ENCODE measurements around the gene SELP.

Gene SELP

DNA sequence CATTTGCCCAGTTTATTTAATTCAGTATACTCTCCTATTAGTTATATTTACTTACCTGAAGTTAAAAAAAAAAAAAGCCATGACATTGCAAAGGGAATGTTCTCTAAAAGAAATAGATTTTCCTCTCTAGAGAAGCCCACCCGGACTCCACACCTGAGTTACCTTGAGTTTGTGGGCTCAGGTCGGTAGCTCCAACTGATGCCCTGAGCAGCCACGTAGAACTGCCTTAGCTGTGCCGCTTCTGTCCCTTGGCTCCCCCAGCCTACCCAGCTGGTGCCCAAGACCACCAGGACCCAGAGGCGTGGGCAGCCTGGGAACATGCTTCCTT, 43.9 kb downstream of the SELP start:
- DNase-seq, result no peak
- in situ Hi-C loops (cut with HindIII; ENCODE audit: low pct_ligation_motif_present, low pct_unique_long_range_greater_than_20kb, low sequenced_read_pairs), result no loop called here

- in situ Hi-C loops (cut with HindIII; ENCODE audit: low pct_ligation_motif_present, low pct_unique_long_range_greater_than_20kb, low sequenced_read_pairs), result no loop called here
- DNase-seq, result no peak
Measured at GRCh38 chr1:169585181-169585580, 44.7 kb downstream of the SELP start.

DNA sequence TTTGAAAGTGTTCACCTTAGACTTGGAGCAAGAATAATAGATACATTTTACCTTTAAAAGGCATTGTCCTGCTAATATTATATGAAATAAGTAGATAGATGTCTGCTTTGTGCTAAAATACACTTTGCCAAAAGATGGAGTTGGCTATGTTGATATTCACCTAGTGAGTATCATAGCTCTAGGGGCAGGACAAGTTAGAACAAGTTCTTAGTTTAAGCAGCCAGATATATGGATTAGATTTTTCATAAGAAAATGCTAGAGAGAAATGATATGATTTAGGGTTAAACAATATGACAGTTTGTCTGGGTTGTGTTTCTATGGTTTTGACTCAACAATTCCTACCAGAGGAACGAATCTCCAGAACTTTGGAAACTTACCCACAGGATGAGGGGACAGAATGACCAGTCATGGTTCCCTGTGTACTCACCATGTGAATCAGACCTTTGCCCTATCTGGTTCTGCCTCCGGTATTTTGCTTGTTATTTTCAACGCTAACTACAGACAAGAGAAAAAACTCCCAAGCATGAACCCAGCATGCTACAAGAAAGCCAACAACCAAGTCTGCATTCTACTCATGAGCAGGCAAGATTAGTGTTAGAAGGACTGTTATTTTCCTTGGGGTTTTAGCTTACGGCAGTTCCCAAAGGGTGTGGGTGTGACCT, 45.3 kb downstream of the SELP start:
- in situ Hi-C loops (cut with HindIII; ENCODE audit: low pct_ligation_motif_present, low pct_unique_long_range_greater_than_20kb, low sequenced_read_pairs), result no loop called here
- DNase-seq, result no peak

DNA sequence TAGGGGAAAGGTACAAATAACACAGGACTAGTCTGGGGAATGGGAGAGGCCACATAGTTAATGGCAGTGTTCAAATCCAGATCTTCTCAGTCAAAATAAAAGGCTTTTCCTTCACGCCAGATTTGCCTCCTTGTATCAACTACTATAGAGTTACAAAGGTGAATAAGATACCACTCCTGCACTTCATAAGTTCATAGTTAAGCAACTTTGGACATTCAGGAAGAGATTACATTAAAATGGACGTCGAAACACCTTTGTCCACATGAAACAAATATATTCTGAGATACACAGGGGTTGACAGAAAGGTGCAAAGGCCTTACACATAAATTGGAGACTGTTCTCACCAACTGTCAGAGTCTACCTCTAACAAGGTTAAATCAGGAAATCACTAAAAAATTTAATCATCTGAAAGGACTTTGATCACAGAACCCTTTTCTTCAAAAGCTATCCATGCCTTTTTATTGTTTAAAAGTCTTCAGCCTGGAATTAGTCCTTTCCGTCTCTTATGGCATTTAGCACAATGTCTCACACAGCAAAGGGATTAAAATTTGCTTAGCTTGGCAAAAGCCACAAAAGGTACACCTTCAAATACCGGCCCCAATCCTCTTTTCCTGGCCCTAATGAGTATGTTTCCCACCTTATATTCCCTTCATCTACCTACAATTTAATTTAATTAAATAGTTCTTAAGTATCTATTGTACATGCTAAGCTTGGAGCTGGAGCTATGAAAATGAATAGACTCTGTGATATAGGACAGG, 51.8 kb downstream of the SELP start:
- DNase-seq, result no peak
- in situ Hi-C loops (cut with HindIII; ENCODE audit: low pct_ligation_motif_present, low pct_unique_long_range_greater_than_20kb, low sequenced_read_pairs), result no loop called here

DNA sequence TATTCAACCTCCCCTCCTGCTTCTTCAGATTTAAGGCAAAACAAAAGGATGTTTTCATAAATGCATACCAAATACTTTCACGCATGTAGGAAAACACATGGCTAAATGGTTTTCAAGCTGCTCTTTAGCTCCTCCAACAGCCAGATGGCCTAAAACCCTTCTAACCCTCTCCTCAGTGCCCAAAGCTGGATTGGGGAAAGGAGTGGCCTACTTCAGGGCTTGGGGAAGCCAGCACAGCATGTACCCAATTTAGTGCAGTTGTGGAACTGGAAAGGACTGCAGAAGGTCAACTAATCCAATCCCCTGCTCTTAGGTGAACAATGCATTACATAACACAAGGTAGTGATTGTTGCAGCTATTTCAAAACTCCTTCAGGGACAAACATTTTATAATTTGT, 53.0 kb downstream of the SELP start:
- in situ Hi-C loops (cut with HindIII; ENCODE audit: low pct_ligation_motif_present, low pct_unique_long_range_greater_than_20kb, low sequenced_read_pairs), result no loop called here
- DNase-seq, result no peak

- DNase-seq, result no peak
- in situ Hi-C loops (cut with HindIII; ENCODE audit: low pct_ligation_motif_present, low pct_unique_long_range_greater_than_20kb, low sequenced_read_pairs), result no loop called here
Measured at GRCh38 chr1:169576241-169576934, 53.5 kb downstream of the SELP start.

DNA sequence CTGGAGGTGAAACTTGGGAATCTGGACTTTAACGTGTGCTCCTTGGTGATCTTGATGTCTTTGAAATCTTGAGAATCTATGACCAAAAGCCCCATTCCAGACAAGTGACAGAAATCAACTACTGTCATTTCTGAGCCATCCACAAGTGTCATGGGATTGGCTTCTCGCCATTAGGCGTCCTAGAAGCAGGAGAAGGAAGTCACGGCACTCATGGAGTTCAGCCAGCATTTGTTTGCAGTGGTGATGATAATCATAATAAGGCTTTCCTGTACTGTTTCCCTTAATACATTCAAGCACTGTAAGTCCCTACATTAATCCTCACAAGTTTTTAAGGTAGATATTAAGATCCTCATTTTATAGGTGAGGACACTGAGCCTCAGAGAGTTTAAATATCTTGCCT, 55.6 kb downstream of the SELP start:
- in situ Hi-C loops (cut with HindIII; ENCODE audit: low pct_ligation_motif_present, low pct_unique_long_range_greater_than_20kb, low sequenced_read_pairs), result no loop called here
- DNase-seq, result no peak

- no peak for DNase-seq
- in situ Hi-C loops (cut with HindIII; ENCODE audit: low pct_ligation_motif_present, low pct_unique_long_range_greater_than_20kb, low sequenced_read_pairs), result no loop called here
Measured at GRCh38 chr1:169572187-169572586, 57.7 kb downstream of the SELP start.

DNA sequence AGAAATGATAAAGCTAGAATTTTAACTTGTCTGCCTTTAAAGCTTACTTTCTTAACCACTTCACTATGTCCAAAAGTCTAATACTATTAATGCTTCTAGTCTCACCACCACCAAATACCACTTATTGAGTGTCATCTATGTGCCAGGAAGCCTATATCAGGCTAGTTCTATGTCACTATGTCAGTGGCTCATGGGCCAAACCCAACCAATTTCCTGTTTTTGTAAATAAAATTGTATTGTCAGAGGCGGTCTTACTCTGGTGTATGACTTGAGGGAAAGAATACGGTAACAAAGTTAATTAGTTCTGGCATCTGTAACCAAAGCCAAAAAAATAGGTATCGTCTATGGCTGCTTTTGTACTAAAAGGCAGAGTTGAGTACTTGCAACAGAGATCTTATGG, 58.5 kb downstream of the SELP start:
- in situ Hi-C loops (cut with HindIII; ENCODE audit: low pct_ligation_motif_present, low pct_unique_long_range_greater_than_20kb, low sequenced_read_pairs), result no loop called here
- DNase-seq, result no peak

DNA sequence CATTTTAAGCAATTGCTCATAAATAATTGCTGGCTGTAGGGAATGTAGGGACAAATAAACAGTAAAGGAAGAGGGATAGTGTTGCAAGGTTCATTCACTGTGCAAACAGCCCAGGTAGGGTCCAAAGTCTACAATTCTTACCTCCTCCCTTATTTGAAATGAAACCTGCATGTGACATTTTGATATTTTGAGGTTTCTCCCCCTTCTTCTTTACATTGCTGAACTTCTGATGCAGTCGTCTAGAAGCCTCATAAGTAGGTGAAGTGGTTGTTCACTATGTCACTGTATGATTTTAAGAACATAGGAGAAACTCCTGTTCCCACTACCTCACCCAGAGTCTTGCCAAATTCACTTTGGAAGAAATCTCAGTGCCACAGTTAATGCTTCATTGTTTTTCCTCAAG, 59.8 kb downstream of the SELP start:
- in situ Hi-C loops (cut with HindIII; ENCODE audit: low pct_ligation_motif_present, low pct_unique_long_range_greater_than_20kb, low sequenced_read_pairs), result no loop called here

DNA sequence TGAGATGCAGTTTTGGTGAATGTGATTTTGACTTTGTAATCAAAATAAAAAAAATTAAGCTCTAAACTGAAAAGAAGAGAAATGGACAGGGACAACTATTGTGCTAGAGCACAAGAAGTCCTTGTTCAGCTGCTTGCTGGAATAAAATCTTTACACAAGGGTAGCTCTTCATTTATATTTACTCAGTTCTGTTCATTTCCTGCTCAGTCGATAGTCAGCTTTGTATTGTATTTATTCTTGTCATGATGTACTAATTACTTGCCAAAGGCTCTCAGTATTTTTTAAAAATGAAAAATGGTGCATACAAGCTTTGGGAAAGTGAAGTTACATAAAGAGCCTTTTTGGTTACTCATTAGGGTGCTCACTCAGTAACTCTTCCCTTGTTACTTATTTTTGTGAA, 61.4 kb downstream of the SELP start:
- no peak for DNase-seq

More for the DNA sequence above, 59.8 kb downstream of the SELP start:
- DNase-seq, result no peak

GRCh38 chr1:169565335-169566271, 64.3 kb downstream of the SELP start:
- no peak for DNase-seq
- in situ Hi-C loops (cut with HindIII; ENCODE audit: low pct_ligation_motif_present, low pct_unique_long_range_greater_than_20kb, low sequenced_read_pairs), result no loop called here

More for the DNA sequence above, 61.4 kb downstream of the SELP start:
- in situ Hi-C loops (cut with HindIII; ENCODE audit: low pct_ligation_motif_present, low pct_unique_long_range_greater_than_20kb, low sequenced_read_pairs), result no loop called here

DNA sequence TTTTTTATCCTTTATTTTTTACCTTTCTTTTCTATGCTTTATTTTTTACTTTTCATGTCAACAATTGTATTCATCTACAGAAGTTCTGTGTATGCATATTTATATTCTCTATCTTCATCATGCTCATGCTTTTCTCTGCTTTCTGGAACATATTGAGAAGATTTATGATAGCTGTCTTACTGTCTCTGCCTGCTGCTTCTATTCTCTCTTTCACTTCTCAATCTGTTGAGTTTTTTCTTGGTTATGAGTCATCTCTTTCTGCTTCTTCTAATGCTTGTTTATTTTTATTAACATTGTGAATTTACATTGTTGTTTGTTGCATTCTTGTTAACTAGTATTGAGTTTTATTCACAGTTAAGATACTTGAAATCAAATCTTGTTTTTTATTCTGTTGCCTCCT, 66.3 kb downstream of the SELP start:
- DNase-seq, result no peak
- in situ Hi-C loops (cut with HindIII; ENCODE audit: low pct_ligation_motif_present, low pct_unique_long_range_greater_than_20kb, low sequenced_read_pairs), result no loop called here

DNA sequence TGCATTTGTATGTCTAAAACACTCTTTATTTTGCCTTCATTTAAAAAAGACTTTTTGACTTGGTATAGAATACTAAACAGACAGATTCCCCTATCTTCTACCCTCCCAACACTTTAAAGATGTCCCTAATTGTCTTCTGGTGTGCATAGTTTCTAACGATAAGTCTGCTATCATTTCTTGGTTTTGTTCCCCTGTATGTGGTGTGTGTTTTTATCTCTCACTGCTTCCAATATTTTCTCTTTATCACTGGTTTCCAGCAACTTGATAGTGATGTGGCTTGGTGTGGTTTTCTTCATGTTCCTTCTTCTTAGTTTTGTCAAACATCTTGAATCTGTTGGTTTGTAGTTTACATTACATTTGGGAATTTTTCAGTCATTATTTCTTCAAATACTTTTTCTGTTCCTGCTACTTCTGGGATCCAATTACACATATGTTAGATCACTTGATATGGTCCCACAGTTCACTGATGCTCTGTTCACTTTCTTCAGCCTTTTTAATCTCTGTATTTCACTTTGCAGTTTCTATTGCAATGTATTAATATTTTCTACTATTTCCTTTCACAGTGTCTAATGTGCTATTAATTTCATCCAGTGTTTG, 66.8 kb downstream of the SELP start:
- in situ Hi-C loops (cut with HindIII; ENCODE audit: low pct_ligation_motif_present, low pct_unique_long_range_greater_than_20kb, low sequenced_read_pairs), result no loop called here
- no peak for DNase-seq

GRCh38 chr1:169561692-169562091, 68.2 kb downstream of the SELP start:
- in situ Hi-C loops (cut with HindIII; ENCODE audit: low pct_ligation_motif_present, low pct_unique_long_range_greater_than_20kb, low sequenced_read_pairs), result no loop called here
- no peak for DNase-seq

GRCh38 chr1:169557131-169557530, 72.8 kb downstream of the SELP start:
- in situ Hi-C loops (cut with HindIII; ENCODE audit: low pct_ligation_motif_present, low pct_unique_long_range_greater_than_20kb, low sequenced_read_pairs), result no loop called here
- no peak for DNase-seq

DNA sequence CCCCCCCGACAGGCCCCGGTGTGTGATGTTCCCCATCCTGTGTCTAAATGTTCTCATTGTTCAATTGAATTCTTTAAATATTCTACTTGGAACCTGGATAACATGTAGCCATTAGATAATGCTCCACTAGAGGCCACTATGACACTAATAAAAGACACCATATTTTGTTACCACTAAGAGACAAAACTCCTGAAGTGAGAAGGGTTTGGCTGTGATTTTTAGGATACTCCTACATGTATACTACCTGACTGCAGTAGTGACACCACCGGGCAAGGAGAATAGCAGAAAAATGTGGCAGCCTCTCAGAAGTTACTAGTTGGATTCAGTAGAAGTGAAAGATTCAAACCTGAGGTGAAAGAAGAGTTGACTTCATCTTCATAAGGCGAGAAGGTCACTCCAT, 79.6 kb downstream of the SELP start:
- in situ Hi-C loops (cut with HindIII; ENCODE audit: low pct_ligation_motif_present, low pct_unique_long_range_greater_than_20kb, low sequenced_read_pairs), result no loop called here
- peak; percentile 66 for DNase-seq

- in situ Hi-C loops (cut with HindIII; ENCODE audit: low pct_ligation_motif_present, low pct_unique_long_range_greater_than_20kb, low sequenced_read_pairs), result no loop called here
- DNase-seq, result no peak
Measured at GRCh38 chr1:169548282-169548681, 81.6 kb downstream of the SELP start.

All from ACHN (cell line).